ENCODE measurements around the gene CRYBA4. TPM values are rescaled to one million over a fixed set of nuclear protein-coding genes. Genes with fewer than 3 reads are reported as not detected.

Gene CRYBA4
- total RNA-seq, 1 donor: not detected

DNA sequence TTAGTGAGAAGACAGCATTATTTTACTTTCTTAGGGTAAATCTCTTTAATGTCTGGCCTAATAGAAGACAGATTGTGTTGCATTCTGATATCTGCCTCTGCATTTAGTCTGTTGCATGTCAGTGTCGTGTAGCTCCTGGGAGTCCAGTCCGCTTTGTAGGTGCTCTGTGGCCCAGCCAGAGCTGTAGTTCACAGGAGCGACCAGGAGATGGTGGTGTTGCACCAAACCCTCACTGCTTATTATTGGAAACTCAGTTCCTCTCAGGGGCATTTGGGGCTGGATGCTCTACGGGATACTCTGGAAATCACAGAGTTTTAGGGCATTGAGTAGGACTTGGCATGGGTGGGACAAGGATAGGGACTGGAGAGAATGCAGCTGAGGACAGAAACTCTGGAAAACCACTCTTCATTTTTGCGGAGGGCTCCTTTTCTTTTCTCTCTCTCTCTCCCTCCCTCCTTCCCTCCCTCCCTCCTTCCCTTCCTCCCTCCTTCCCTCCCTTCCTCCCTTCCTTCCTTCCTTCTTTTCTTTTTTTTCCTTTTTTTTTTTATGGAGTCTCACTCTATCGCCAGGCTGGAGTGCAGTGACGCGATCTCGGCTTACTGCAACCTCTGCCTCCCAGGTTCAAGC is 57.4 kb downstream of the CRYBA4 start:
- peak; percentile 92 for DNase-seq (ENCODE audit: insufficient read length, low spot score, missing footprints)
- TF ChIP-seq, protein P1, sequence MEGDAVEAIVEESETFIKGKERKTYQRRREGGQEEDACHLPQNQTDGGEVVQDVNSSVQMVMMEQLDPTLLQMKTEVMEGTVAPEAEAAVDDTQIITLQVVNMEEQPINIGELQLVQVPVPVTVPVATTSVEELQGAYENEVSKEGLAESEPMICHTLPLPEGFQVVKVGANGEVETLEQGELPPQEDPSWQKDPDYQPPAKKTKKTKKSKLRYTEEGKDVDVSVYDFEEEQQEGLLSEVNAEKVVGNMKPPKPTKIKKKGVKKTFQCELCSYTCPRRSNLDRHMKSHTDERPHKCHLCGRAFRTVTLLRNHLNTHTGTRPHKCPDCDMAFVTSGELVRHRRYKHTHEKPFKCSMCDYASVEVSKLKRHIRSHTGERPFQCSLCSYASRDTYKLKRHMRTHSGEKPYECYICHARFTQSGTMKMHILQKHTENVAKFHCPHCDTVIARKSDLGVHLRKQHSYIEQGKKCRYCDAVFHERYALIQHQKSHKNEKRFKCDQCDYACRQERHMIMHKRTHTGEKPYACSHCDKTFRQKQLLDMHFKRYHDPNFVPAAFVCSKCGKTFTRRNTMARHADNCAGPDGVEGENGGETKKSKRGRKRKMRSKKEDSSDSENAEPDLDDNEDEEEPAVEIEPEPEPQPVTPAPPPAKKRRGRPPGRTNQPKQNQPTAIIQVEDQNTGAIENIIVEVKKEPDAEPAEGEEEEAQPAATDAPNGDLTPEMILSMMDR (IDR thresholded peaks at IDR 0.05; ENCODE audit: extremely low read depth, low read depth, low read length): peak; percentile 95
- H3K27ac ChIP-seq (ENCODE audit: low read depth, low read length): no peak overlapping the region
- peaks cover 4% of the 10 kb centered on the region for H3K9me3 ChIP-seq (ENCODE audit: low read depth, low read length)
- peaks cover 26% of the 10 kb centered on the region for H3K79me2 ChIP-seq (ENCODE audit: insufficient read depth, low read length)
- no peak overlapping the region for H3K4me2 ChIP-seq (ENCODE audit: insufficient read depth, low read length)
- no peak overlapping the region for H3K4me3 ChIP-seq (ENCODE audit: insufficient read depth, low read length)
- no peaks in the 10 kb centered on the region for H3K27me3 ChIP-seq (ENCODE audit: insufficient read depth, low read length)
- H2AFZ ChIP-seq (ENCODE audit: low read length): no peak overlapping the region
- H3K4me1 ChIP-seq (ENCODE audit: insufficient read depth, low read length): peaks cover 15% of the 10 kb centered on the region
- H3K36me3 ChIP-seq (ENCODE audit: insufficient read depth, low read length): no peaks in the 10 kb centered on the region
- peaks cover 3% of the 10 kb centered on the region for H4K20me1 ChIP-seq (ENCODE audit: insufficient read depth, low read length)

Small RNA genes within 50 kb of the gene (small RNA-seq; reads per million reads assigned to genes)
- gene RF01874: not detected

Other genes with a start within 250 kb of the CRYBA4 start
- gene ASPHD2, start 192.7 kb upstream of the CRYBA4 start, total RNA-seq: 3.2 and 6.2 TPM in 2 replicates
- gene HPS4, start 138.2 kb upstream of the CRYBA4 start, total RNA-seq: 47.4 and 47.7 TPM in 2 replicates
- 9.7 and 11.2 TPM in 2 replicates for gene SRRD, start 138.1 kb upstream of the CRYBA4 start, total RNA-seq
- 34.7 and 41.0 TPM in 2 replicates for gene TFIP11, start 109.5 kb upstream of the CRYBA4 start, total RNA-seq
- gene TPST2, start 31.8 kb upstream of the CRYBA4 start, total RNA-seq: 98.4 and 100 TPM in 2 replicates
- gene CRYBB1, start 3.9 kb upstream of the CRYBA4 start, total RNA-seq: not detected in 2 replicates
- gene MIAT, start 35.6 kb downstream of the CRYBA4 start, total RNA-seq: 1.8 TPM in 2 replicates